ENCODE results near the gene CNTNAP5.

Gene CNTNAP5

GRCh38 chr2:124450481-124450880, 425.4 kb downstream of the CNTNAP5 start:
- DNase-seq (ENCODE audit: low read depth), result no peak

- peak; percentile 72 for DNase-seq (ENCODE audit: low read depth)
These were observed 451.2 kb downstream of the CNTNAP5 start for GRCh38 chr2:124476291-124476690.

GRCh38 chr2:124478761-124479160, 453.7 kb downstream of the CNTNAP5 start:
- no peak for DNase-seq (ENCODE audit: low read depth)

GRCh38 chr2:124480958-124481357, 455.9 kb downstream of the CNTNAP5 start:
- no peak for DNase-seq (ENCODE audit: low read depth)

GRCh38 chr2:124482044-124482443, 457.0 kb downstream of the CNTNAP5 start:
- no peak for DNase-seq (ENCODE audit: low read depth)

GRCh38 chr2:124482551-124482950, 457.5 kb downstream of the CNTNAP5 start:
- no peak for DNase-seq (ENCODE audit: low read depth)

GRCh38 chr2:124485659-124486058, 460.6 kb downstream of the CNTNAP5 start:
- DNase-seq (ENCODE audit: low read depth), result no peak

- no peak for DNase-seq (ENCODE audit: low read depth)
These were observed 464.6 kb downstream of the CNTNAP5 start for GRCh38 chr2:124489686-124490085.

- DNase-seq (ENCODE audit: low read depth), result no peak
These were observed 476.6 kb downstream of the CNTNAP5 start for GRCh38 chr2:124501575-124502152.

GRCh38 chr2:124514236-124514635, 489.1 kb downstream of the CNTNAP5 start:
- no peak for DNase-seq (ENCODE audit: low read depth)

- no peak for DNase-seq (ENCODE audit: low read depth)
These were observed 495.9 kb downstream of the CNTNAP5 start for GRCh38 chr2:124520953-124521352.

GRCh38 chr2:124523096-124523495, 498.0 kb downstream of the CNTNAP5 start:
- no peak for DNase-seq (ENCODE audit: low read depth)

- no peak for DNase-seq (ENCODE audit: low read depth)
These were observed 499.2 kb downstream of the CNTNAP5 start for GRCh38 chr2:124524155-124524915.

GRCh38 chr2:124526221-124526620, 501.1 kb downstream of the CNTNAP5 start:
- no peak for DNase-seq (ENCODE audit: low read depth)

- peak; percentile 5 for DNase-seq (ENCODE audit: low read depth)
These were observed 505.1 kb downstream of the CNTNAP5 start for GRCh38 chr2:124530203-124530602.

- DNase-seq (ENCODE audit: low read depth), result no peak
These were observed 508.3 kb downstream of the CNTNAP5 start for GRCh38 chr2:124533226-124533954.

- no peak for DNase-seq (ENCODE audit: low read depth)
These were observed 508.9 kb downstream of the CNTNAP5 start for GRCh38 chr2:124534028-124534427.

GRCh38 chr2:124535816-124536215, 510.7 kb downstream of the CNTNAP5 start:
- no peak for DNase-seq (ENCODE audit: low read depth)

GRCh38 chr2:124536591-124536990, 511.5 kb downstream of the CNTNAP5 start:
- DNase-seq (ENCODE audit: low read depth), result no peak

- DNase-seq (ENCODE audit: low read depth), result no peak
These were observed 513.5 kb downstream of the CNTNAP5 start for GRCh38 chr2:124538549-124538948.

- no peak for DNase-seq (ENCODE audit: low read depth)
These were observed 515.7 kb downstream of the CNTNAP5 start for GRCh38 chr2:124540805-124541204.

GRCh38 chr2:124542932-124543640, 518.0 kb downstream of the CNTNAP5 start:
- DNase-seq (ENCODE audit: low read depth), result no peak
